Measurements from ENCODE around the gene SLCO2A1. TPM values are rescaled to one million over a fixed set of nuclear protein-coding genes. Genes with fewer than 3 reads are reported as not detected.

Gene SLCO2A1
- total RNA-seq, 4 donors from 2014 or later, result 15.0 to 33.0 (median 19.2) TPM

GRCh38 chr3:133944641-133945380 is 84.9 kb downstream of the SLCO2A1 start:
- Histone ChIP-seq H3K4me3 (no peak overlapping the region), H3K4me1 (peaks cover 0 to 21% (median 0%) of the 10 kb centered on the region in 4 donors), H3K27ac (peak overlapping the region in 2 of 4 donors; percentile 64)

GRCh38 chr3:133944181-133944580 is 85.5 kb downstream of the SLCO2A1 start:
- TF ChIP-seq, protein P1, sequence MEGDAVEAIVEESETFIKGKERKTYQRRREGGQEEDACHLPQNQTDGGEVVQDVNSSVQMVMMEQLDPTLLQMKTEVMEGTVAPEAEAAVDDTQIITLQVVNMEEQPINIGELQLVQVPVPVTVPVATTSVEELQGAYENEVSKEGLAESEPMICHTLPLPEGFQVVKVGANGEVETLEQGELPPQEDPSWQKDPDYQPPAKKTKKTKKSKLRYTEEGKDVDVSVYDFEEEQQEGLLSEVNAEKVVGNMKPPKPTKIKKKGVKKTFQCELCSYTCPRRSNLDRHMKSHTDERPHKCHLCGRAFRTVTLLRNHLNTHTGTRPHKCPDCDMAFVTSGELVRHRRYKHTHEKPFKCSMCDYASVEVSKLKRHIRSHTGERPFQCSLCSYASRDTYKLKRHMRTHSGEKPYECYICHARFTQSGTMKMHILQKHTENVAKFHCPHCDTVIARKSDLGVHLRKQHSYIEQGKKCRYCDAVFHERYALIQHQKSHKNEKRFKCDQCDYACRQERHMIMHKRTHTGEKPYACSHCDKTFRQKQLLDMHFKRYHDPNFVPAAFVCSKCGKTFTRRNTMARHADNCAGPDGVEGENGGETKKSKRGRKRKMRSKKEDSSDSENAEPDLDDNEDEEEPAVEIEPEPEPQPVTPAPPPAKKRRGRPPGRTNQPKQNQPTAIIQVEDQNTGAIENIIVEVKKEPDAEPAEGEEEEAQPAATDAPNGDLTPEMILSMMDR (IDR thresholded peaks at IDR 0.05), result no peak
- no peak for TF ChIP-seq POLR2A (IDR thresholded peaks at IDR 0.05)
- Histone ChIP-seq H3K36me3 (no peaks in the 10 kb centered on the region), H3K27me3 (no peaks in the 10 kb centered on the region), H3K9me3 (no peaks in the 10 kb centered on the region), H3K4me1 (peaks cover 0 to 21% (median 0%) of the 10 kb centered on the region in 4 donors), H3K27ac (peak overlapping the region in 2 of 4 donors; percentile 64), H3K4me3 (no peak overlapping the region)
- DNase-seq, result peak in 1 of 3 donors; percentile 47

More at GRCh38 chr3:133944641-133945380, 84.9 kb downstream of the SLCO2A1 start:
- DNase-seq, result peak in 2 of 3 donors; percentile 41 to 46
- H3K9me3 ChIP-seq, result no peaks in the 10 kb centered on the region
- H3K27me3 ChIP-seq, result no peaks in the 10 kb centered on the region
- TF ChIP-seq, protein P1 (IDR thresholded peaks at IDR 0.05), result no peak
- TF ChIP-seq POLR2A (IDR thresholded peaks at IDR 0.05), result no peak
- H3K36me3 ChIP-seq, result no peaks in the 10 kb centered on the region

DNA sequence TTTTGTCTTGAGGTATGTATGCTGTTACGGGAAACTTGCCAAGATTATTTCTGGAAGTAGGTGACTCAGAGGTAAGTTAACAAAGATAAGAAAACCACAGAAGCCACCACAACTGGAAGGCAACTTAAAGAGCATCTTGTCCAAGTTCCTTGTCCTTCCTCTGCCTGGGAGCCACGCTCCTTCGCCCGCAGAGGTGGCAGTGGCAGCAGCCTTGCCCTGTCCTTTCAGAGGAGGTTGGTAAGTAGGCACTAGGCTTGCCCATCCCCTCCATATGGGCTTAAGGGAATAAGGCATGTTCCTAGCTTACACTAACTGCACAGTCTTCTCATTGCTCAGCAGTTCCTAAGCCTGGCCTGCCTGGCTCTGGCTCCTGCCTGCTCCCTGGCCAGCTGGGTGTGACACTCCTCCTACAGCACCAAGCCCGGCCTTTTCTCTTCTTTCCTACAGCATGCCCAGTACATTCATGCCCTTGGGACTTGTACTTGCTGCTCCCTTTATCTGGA is 86.0 kb downstream of the SLCO2A1 start:
- H3K9me3 ChIP-seq, result no peaks in the 10 kb centered on the region
- TF ChIP-seq, protein P1 (IDR thresholded peaks at IDR 0.05), result no peak
- no peak for TF ChIP-seq POLR2A (IDR thresholded peaks at IDR 0.05)
- no peaks in the 10 kb centered on the region for H3K36me3 ChIP-seq
- H3K27me3 ChIP-seq, result no peaks in the 10 kb centered on the region
- peak overlapping the region in 2 of 4 donors; percentile 64 for H3K27ac ChIP-seq
- H3K4me1 ChIP-seq, result peaks cover 0 to 21% (median 0%) of the 10 kb centered on the region in 4 donors
- H3K4me3 ChIP-seq, result no peak overlapping the region
- peak in 2 of 3 donors; percentile 51 to 57 for DNase-seq

GRCh38 chr3:133943031-133943535 is 86.6 kb downstream of the SLCO2A1 start:
- TF ChIP-seq, protein P1 (IDR thresholded peaks at IDR 0.05), result no peak
- TF ChIP-seq POLR2A (IDR thresholded peaks at IDR 0.05), result no peak
- Histone ChIP-seq H3K27me3 (no peaks in the 10 kb centered on the region), H3K36me3 (no peaks in the 10 kb centered on the region), H3K4me1 (peaks cover 0 to 21% (median 0%) of the 10 kb centered on the region in 4 donors), H3K4me3 (no peak overlapping the region), H3K9me3 (no peaks in the 10 kb centered on the region), H3K27ac (no peak overlapping the region)
- peak in 2 of 3 donors; percentile 24 to 34 for DNase-seq

- peaks cover 0 to 21% (median 0%) of the 10 kb centered on the region in 4 donors for H3K4me1 ChIP-seq
- DNase-seq, result peak in 1 of 3 donors; percentile 36
These were observed 88.3 kb downstream of the SLCO2A1 start for GRCh38 chr3:133941415-133941821.

More at GRCh38 chr3:133941415-133941821, 88.3 kb downstream of the SLCO2A1 start:
- Histone ChIP-seq H3K36me3 (no peaks in the 10 kb centered on the region), H3K27me3 (no peaks in the 10 kb centered on the region), H3K27ac (no peak overlapping the region), H3K9me3 (no peaks in the 10 kb centered on the region), H3K4me3 (no peak overlapping the region)
- no peak for TF ChIP-seq POLR2A (IDR thresholded peaks at IDR 0.05)
- TF ChIP-seq, protein P1 (IDR thresholded peaks at IDR 0.05), result no peak

Data from Peyer's patch (tissue), 4 donors.